Progenitor cell of endocrine pancreas (in vitro differentiated cells): ENCODE measurements around the gene VRK3. TPM values are rescaled to one million over a fixed set of nuclear protein-coding genes. Genes with fewer than 3 reads are reported as not detected.

Experiments used
- DNase-seq: peaks from one replicate; pipeline ENCODE4 v3.0.0; 2021; ENCODE audit warnings: low spot score; ENCODE audit not compliant: unreplicated experiment
- H3K27ac Mint-ChIP-seq: 2 replicates; pipeline ENCODE4 v1.8.0; 2021; ENCODE audit warnings: mild to moderate bottlenecking, moderate library complexity, mixed read lengths
- H3K27me3 Mint-ChIP-seq: 2 replicates; pipeline ENCODE4 v1.8.0; 2021; ENCODE audit warnings: mixed read lengths
- H3K36me3 Mint-ChIP-seq: 2 replicates; pipeline ENCODE4 v1.8.0; 2022; ENCODE audit warnings: mixed read lengths; ENCODE audit not compliant: insufficient read depth
- H3K4me1 Mint-ChIP-seq: 2 replicates; pipeline ENCODE4 v1.8.0; 2021; ENCODE audit warnings: low read depth, mixed read lengths
- H3K4me3 Mint-ChIP-seq: 2 replicates; pipeline ENCODE4 v1.8.0; 2021; ENCODE audit warnings: low read depth, mild to moderate bottlenecking, moderate library complexity, mixed read lengths
- H3K9me3 Mint-ChIP-seq: 2 replicates; pipeline ENCODE4 v1.8.0; 2021; ENCODE audit warnings: low read depth, mixed read lengths
- CTCF ChIP-seq: fragments of 200-600 bp; sonication (generic); IDR thresholded peaks from one replicate; pipeline ENCODE4 v1.5.0; 2021; ENCODE audit warnings: antibody characterized with exemption, mild to moderate bottlenecking; ENCODE audit not compliant: unreplicated experiment
- total RNA-seq: library from RNA; stranded (reverse); gene quantifications from 2 replicates; pipeline ENCODE4 v1.2.1, GENCODE V29; 2021

VRK3 gene
- total RNA-seq, 1 donor from 2014 or later = 53.4 TPM

- H3K27ac Mint-ChIP-seq = no peak overlapping the region
Measured at GRCh38 chr19:49983645-49984229, 41.4 kb downstream of the VRK3 start.

GRCh38 chr19:49981603-49982593 is 43.3 kb downstream of the VRK3 start:
- Mint-ChIP-seq H3K27me3 (no peaks in the 10 kb centered on the region), H3K4me3 (no peak overlapping the region), H3K4me1 (no peaks in the 10 kb centered on the region), H3K27ac (no peak overlapping the region), H3K36me3 (peaks cover 2% of the 10 kb centered on the region), H3K9me3 (no peaks in the 10 kb centered on the region)
- DNase-seq = no peak
- no peak for TF ChIP-seq CTCF

More at GRCh38 chr19:49983645-49984229, 41.4 kb downstream of the VRK3 start:
- Mint-ChIP-seq H3K27me3 (no peaks in the 10 kb centered on the region), H3K36me3 (peaks cover 6% of the 10 kb centered on the region), H3K9me3 (no peaks in the 10 kb centered on the region), H3K4me3 (no peak overlapping the region), H3K4me1 (no peaks in the 10 kb centered on the region)
- peak; percentile 28 for DNase-seq
- peak; percentile 78 for TF ChIP-seq CTCF

- Mint-ChIP-seq H3K27me3 (peaks cover 3% of the 10 kb centered on the region), H3K36me3 (peaks cover 7% of the 10 kb centered on the region), H3K9me3 (no peaks in the 10 kb centered on the region), H3K4me3 (no peak overlapping the region), H3K4me1 (no peaks in the 10 kb centered on the region), H3K27ac (no peak overlapping the region)
- TF ChIP-seq CTCF = no peak
- DNase-seq = no peak
Measured at GRCh38 chr19:49978324-49978723, 46.8 kb downstream of the VRK3 start.

- Mint-ChIP-seq H3K9me3 (no peaks in the 10 kb centered on the region), H3K4me1 (no peaks in the 10 kb centered on the region), H3K27ac (no peak overlapping the region), H3K4me3 (no peak overlapping the region), H3K27me3 (peaks cover 5% of the 10 kb centered on the region), H3K36me3 (peaks cover 7% of the 10 kb centered on the region)
- DNase-seq = no peak
- no peak for TF ChIP-seq CTCF
Measured at GRCh38 chr19:49977881-49978280, 47.3 kb downstream of the VRK3 start.

- no peaks in the 10 kb centered on the region for H3K4me1 Mint-ChIP-seq
- no peak for DNase-seq
- no peak overlapping the region for H3K4me3 Mint-ChIP-seq
- H3K27ac Mint-ChIP-seq = no peak overlapping the region
- peaks cover 7% of the 10 kb centered on the region for H3K36me3 Mint-ChIP-seq
- no peaks in the 10 kb centered on the region for H3K9me3 Mint-ChIP-seq
- peaks cover 5% of the 10 kb centered on the region for H3K27me3 Mint-ChIP-seq
- TF ChIP-seq CTCF = no peak
Measured at GRCh38 chr19:49977076-49977475, 48.1 kb downstream of the VRK3 start.
